ENCODE data around the gene PSEN1. TPM values are rescaled to one million over a fixed set of nuclear protein-coding genes. Genes with fewer than 3 reads are reported as not detected.

PSEN1 gene
- total RNA-seq, 1 experiment from 2014 or later = 49.9 TPM

- H3K27ac ChIP-seq (ENCODE audit: insufficient read length, low read depth, low read length) = no peak overlapping the region
- no peak overlapping the region for H3K9ac ChIP-seq (ENCODE audit: extremely low read depth, insufficient read length, low read length)
- H3K4me2 ChIP-seq (ENCODE audit: insufficient read depth, insufficient read length, low read length) = no peak overlapping the region
- no peak for TF ChIP-seq CTCF (conservative IDR thresholded peaks at IDR 0.05)
- H2BK5ac ChIP-seq (ENCODE audit: insufficient read length, low read length) = no peak overlapping the region
- no peak overlapping the region for H3K4ac ChIP-seq (ENCODE audit: low read depth, low read length)
- no peak overlapping the region for H3K4me3 Mint-ChIP-seq
- no peak overlapping the region for H3K23ac ChIP-seq (ENCODE audit: insufficient read length, low read depth, low read length)
- no peak overlapping the region for H3K56ac ChIP-seq (ENCODE audit: insufficient read length, low read depth, low read length)
- H3T11ph ChIP-seq (ENCODE audit: low read length) = no peak overlapping the region
- no peaks in the 10 kb centered on the region for H3K4me1 Mint-ChIP-seq
- H3K18ac ChIP-seq (ENCODE audit: insufficient read length, low read depth, low read length) = no peak overlapping the region
- H3K9me3 ChIP-seq (ENCODE audit: control insufficient read depth, low read depth, low read length) = no peaks in the 10 kb centered on the region
- H4K20me1 ChIP-seq (ENCODE audit: control insufficient read depth, insufficient read depth, insufficient read length) = no peaks in the 10 kb centered on the region
- H3K23me2 ChIP-seq (ENCODE audit: insufficient read length, low read depth, low read length, poor library complexity, severe bottlenecking) = no peaks in the 10 kb centered on the region
- no CpG with 5 or more reads among the region's 8 CpGs for WGBS (ENCODE audit: extremely low coverage, insufficient read length, low lambda C conversion rate)
- no peak overlapping the region for H2AK5ac ChIP-seq (ENCODE audit: insufficient read length, low read length)
- H3K14ac ChIP-seq (ENCODE audit: insufficient read depth, low read length) = no peak overlapping the region
- no peaks in the 10 kb centered on the region for H3K4me1 ChIP-seq (ENCODE audit: insufficient read depth, low read length)
- no peaks in the 10 kb centered on the region for H3K79me1 ChIP-seq (ENCODE audit: insufficient read depth, low read depth, low read length, poor library complexity, severe bottlenecking)
- peaks cover 42 to 69% (median 61%) of the 10 kb centered on the region in 3 experiments for H3K36me3 Mint-ChIP-seq (ENCODE audit: insufficient read depth in 1 of 3, low read depth in 3 of 3)
- no peak overlapping the region for H4K5ac ChIP-seq (ENCODE audit: insufficient read length, low read depth, low read length)
- peaks cover 3 to 4% of the 10 kb centered on the region in 2 experiments; a peak in 4 of 5 replicates for H3K9me3 Mint-ChIP-seq
- H2BK120ac ChIP-seq (ENCODE audit: low read depth, low read length, poor library complexity, severe bottlenecking) = no peak overlapping the region
- H2BK20ac ChIP-seq (ENCODE audit: low read depth, low read length, poor library complexity, severe bottlenecking) = no peak overlapping the region
- no peak overlapping the region for H2AFZ ChIP-seq (ENCODE audit: low read length)
- no peaks in the 10 kb centered on the region for H3K27me3 Mint-ChIP-seq (ENCODE audit: low read depth)
- no peak overlapping the region for H2BK12ac ChIP-seq (ENCODE audit: insufficient read length, low read depth, low read length)
- no peak overlapping the region for H4K8ac ChIP-seq (replicated peaks; ENCODE audit: insufficient read length, low read depth, low read length)
- no peak overlapping the region for H4K91ac ChIP-seq (ENCODE audit: insufficient read length, low read depth, low read length)
- no peak overlapping the region for H3K27ac Mint-ChIP-seq
- H3K27me3 ChIP-seq (ENCODE audit: insufficient read depth, low read length) = no peaks in the 10 kb centered on the region
- no peaks in the 10 kb centered on the region for H3K79me2 ChIP-seq (ENCODE audit: insufficient read depth, low read length)
- no peak for DNase-seq
- H2BK15ac ChIP-seq (ENCODE audit: low read depth, low read length) = no peak overlapping the region
Observed at GRCh38 chr14:73208846-73209245, 72.5 kb downstream of the PSEN1 start.
